GM18517 (cell line): ENCODE results near the gene DLX1.
A peak's percentile ranks its signal among the peaks of the same experiment; 100 is the strongest.

Experiments
- ATAC-seq: cut with Tn5 transposase; IDR thresholded peaks from one replicate; pipeline ENCODE4 v1.9.1; 2021; ENCODE audit warnings: mild to moderate bottlenecking, moderate library complexity; ENCODE audit not compliant: unreplicated experiment

Gene DLX1

DNA sequence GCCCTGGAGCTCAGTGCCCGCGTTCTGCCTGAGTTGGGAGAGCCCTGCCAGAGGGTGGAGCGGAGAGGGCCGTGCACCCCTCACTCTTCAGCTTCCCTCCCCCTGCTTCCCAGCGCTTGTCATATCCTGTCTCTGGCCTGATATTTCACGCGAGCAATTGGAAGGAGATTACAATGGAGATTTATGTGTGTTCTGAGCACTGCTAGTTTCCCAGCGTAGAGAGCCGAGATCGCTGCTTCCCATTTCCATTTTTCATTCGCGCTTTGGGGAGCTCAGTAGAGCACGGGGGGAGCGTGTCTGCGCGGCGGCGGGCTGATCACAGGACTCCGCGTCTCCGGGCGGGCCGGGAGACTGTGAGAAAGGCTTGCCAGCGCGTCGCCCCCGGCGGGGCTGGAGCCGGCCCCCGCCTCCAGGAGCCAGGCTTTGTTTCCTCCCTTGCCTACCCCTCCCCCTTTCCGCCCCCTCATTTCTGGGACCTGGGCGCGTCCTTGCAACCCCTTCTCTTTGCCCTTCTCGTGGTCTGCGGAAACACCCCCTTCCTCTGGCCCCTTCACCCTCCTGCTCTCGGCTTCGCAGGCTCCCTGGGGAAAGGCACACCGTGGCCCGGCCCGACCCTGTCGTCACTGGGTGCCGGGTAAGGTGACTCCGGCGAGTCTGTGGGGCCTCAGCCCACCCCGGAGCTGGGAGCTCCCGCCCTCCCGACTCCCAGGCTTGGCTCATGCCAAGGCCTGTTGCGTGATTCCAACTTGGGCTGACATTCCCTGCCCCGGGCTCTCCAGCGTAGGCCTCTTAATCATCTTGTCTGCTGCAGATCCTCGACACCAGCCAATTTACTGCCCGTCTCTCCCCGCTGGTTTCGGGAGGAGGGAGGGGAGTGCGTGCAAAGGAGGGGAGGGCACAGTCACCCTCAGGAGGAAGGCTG, 11.6 kb downstream of the DLX1 start:
- no peak for ATAC-seq

GRCh38 chr2:172097557-172098131, 12.3 kb downstream of the DLX1 start:
- ATAC-seq = no peak

GRCh38 chr2:172098287-172098649, 13.0 kb downstream of the DLX1 start:
- no peak for ATAC-seq

DNA sequence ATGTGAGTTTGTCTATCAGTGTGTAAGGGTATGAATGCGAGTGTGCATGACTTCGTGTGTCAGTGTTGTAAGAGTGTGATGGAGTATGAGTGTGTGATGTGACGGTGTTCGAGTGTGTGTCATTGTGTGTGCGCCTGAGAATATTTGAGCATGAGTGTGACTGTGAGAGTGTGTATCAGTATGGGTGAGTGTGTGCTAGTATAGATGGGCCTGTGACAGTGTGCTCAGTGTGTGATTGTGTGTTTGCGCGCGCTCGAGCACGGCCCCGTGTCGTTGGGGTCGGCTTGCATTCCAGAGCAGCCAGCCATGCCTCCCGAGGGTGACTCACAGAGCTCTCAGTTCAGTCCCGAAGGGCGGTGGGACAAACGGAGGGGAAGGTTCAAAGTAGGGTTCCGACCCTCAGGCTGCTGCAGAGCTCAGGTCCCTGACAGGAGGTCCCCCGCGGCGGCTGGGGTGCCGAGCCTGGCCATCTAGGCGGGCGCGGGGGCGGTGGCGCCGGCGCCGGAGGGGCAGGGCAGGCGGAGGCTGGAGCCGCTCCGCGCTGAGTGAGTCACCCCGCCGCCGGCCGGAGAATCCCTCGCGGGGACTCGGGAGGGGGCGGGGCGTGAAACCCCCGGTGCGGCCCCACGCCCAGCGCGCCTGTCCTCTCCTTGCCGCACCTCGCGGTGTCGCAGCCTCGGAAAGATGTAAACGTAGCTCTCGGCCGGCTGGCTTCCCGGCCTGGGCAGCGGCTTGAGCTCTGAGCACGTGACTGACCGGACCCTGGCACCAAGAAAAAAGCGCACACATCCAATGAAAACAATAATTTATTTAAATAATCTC, 13.6 kb downstream of the DLX1 start:
- ATAC-seq = no peak

DNA sequence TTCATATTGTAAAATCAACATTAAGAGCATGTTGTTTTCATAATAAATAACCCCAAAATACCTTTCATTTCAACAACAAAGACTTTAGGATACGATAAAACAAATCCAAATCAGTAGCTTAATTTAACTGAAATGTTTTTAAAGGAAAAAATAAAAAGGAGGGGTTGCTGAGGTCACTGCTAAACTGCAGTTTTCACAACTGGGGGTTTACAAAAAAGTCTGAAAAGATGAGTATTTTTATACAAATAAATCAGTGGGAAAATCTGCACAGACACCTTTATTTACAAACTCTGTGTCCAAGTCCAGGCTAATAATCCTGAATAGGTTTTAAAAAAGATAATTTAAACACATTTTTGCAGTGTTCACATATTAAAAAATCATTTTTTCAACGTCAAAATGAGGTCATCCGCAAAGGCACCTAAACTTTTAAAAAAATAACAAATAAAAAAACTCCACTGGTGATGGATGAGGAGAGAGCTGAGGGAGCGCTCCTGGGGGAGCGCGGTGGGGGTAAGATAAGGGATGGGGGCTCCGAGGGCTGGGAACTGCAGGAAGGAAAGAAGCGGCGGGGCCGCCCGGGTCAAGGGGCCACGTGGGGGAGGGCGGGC, 14.3 kb downstream of the DLX1 start:
- ATAC-seq = no peak

DNA sequence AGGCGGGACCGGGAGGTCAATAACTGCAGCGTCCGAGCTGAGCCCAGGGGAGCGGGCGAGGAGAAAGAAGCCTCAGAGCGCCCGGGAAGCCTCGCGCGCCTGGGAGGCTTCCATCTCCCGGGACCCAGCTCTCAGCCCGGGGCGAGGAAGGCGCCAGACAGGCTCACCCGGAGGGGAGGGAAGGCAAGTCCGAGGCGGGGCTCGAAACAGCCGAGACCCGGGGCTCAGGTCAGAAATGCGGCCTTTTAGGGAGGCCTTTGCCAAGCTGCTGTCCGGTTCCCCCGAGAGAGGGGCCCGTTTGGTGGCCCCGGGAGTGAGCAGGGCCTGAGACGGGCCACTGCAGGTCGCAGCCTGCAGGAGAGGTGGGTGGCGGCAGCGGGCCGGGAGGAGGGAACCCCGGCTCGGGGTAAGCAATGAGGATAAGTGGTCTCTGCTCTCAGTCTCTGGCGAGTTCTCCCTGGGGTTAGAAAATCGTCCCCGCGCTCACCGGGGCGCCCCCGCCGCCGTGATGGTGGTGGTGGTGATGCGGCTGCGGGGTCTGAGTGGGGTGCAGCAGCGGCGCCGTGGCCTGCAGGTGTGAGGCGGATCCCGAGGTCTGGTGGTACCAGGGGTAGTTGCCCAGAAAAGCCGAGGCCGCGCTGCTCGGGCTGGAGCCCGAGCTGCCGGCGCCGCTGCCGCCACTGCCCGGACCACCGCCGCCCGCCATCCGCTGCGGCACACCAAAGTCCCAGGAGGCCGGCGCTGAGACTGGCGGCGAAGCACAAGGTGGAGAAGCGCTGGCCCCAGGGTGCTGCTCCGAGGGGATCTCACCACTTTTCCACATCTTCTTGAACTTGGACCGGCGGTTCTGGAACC, 15.0 kb downstream of the DLX1 start:
- no peak for ATAC-seq

- ATAC-seq = no peak
Measured at GRCh38 chr2:172100935-172101820, 15.9 kb downstream of the DLX1 start.

DNA sequence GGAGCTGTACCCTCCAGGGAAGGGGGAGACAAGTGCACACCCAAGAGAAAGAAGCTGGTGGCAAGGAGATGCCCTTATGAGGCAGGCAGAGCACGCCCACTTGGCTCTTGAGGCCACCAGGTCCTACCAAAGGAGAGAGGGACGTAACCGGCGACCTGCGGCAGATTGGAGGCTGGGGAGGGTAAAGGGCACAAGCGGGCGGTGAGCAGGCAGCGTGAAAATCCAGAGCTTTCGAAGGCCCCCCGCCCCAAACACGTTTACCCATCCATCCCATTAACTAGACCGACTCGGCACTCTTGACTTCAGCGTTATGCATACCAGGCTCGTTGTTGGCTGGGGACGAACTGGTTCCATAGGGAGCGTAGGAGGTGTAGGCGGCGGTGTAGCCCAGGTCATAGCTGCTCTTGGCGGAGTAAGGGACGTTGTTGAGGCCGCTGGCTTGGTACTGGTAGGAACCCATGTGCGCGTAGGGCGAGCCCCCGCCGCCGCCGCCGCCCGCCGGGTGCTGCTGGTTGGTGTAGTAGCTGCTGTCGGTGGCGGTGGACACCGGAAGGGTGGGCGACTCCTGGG, 16.6 kb downstream of the DLX1 start:
- ATAC-seq = no peak

GRCh38 chr2:172102391-172103359, 17.4 kb downstream of the DLX1 start, which contains the start of gene DLX2:
TSS of gene DLX2 (minus strand) at chr2:172102900. CDS start at chr2:172102538, 362 bp downstream.
- ATAC-seq = peak; percentile 54

- no peak for ATAC-seq
Measured at GRCh38 chr2:172103471-172104272, 18.4 kb downstream of the DLX1 start.

GRCh38 chr2:172105471-172106107, 20.3 kb downstream of the DLX1 start:
- ATAC-seq = no peak

DNA sequence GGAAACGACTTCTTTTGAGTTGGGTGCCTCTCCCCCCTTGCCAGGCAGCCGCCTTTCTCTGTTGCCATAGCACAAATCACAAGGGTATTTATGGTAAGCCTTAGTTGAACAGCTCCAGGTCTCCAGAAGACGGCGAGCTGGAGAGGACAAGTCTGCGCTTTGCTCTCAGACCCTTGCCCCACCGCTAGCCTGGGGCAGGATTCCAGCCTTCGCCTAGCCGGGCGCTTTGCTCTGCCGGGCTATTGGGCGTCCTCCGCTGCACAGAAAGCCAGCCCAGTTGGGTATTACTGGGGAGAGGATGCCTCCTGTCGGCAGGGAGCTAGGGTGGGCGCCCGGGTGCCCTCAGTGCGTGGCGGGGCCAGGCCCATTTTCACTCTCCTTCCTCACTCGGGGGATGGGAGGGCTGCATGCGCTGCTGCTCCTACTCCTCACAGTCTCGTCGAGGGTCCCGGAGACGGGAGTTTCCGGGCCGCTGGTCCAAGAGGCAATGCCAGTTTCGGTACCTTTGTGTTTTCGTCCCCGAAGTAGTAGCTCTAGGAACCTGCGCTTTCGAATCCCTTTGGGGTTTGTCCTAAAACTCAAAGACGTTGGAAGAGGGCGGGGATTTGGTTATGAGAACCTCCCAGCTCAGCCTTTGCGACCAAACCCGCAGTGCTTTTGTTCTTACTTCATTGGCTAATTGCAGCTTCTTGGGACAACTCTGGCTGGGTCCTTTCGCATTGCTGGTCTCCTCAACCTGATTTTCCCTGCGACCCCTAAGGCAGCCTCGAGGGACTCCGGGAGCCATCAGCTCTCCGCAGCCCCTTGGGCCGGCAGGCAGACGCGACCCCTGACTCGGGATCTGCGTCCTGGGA, 21.0 kb downstream of the DLX1 start:
- ATAC-seq = no peak

- ATAC-seq = no peak
Measured at GRCh38 chr2:172107690-172108586, 22.6 kb downstream of the DLX1 start.

DNA sequence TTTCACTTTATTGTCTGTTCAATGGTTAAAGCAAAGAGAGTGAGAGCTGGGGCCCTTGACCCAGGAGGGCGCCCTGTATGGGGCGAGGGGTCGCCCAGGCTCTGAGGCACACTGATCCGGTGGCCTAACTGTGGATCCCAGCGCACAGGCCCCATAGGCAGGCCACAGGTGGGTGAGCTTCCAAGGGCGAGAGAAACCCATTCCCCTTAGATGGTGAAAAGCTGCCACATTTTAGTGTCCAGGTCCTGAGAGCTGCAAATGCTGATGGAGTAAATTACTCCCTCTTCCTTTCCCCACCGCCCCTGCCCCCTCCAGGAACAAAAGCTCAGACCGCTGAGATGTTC, 23.3 kb downstream of the DLX1 start:
- no peak for ATAC-seq
